ENCODE data around the gene CCDC17.
"Not testable (repeated sequence)": the region's sequence is repeated elsewhere in the genome, so short reads cannot be mapped to it uniquely, and the experiment has no call there.

The CCDC17 gene

GRCh38 chr1:45621501-45621836 lies 2.4 kb downstream of the CCDC17 start:
- DNase-seq: no peak

DNA sequence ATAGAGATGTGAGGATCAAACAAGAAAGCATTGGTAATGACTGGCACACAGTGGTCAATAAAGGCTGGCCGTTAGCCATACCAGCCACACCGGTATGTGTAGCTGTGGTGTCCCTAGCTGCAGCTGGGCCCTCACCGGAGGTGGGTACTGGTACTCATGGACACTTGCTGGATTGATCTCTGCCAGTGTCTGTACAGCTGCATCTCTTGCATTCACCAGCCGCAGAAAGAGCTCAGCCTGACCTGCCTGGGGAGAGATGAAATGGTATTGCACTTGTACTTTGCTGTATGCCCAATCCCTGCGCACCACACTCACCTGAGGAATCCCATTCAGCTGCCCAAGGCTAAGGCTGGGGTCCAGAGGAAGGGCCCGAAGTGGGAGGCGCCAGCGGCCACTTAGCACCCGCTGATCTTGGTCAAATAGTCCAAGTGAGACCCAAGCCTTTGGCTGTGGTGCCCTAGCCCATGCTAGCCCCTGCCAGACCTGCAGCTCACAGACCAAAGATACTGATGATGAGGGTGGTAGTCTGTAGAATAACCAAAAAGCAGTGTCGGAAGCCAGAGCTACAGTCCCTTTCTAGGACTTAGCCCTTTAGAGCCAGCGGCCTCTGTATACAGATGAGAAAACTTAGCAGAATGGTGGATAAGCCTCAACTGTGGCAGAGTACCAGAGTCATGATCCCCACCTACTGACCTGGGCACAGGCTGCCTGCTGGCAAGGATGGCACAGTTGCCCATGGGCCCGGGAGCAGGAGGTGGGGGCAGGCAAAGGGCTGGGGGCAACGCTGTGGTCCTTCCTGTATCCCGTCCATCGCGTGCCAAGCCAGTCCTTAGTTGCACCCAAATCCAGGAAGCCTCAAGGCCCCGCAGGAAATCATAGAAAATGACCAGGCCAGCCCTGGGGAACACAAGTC lies 3.0 kb downstream of the CCDC17 start:
- DNase-seq: peak; percentile 17

GRCh38 chr1:45619149-45619921 lies 4.5 kb downstream of the CCDC17 start:
- no peak for DNase-seq

- no peak for DNase-seq
Measured at GRCh38 chr1:45617618-45618017, 6.2 kb downstream of the CCDC17 start.

GRCh38 chr1:45615885-45616284 lies 8.0 kb downstream of the CCDC17 start:
- DNase-seq: no peak

DNA sequence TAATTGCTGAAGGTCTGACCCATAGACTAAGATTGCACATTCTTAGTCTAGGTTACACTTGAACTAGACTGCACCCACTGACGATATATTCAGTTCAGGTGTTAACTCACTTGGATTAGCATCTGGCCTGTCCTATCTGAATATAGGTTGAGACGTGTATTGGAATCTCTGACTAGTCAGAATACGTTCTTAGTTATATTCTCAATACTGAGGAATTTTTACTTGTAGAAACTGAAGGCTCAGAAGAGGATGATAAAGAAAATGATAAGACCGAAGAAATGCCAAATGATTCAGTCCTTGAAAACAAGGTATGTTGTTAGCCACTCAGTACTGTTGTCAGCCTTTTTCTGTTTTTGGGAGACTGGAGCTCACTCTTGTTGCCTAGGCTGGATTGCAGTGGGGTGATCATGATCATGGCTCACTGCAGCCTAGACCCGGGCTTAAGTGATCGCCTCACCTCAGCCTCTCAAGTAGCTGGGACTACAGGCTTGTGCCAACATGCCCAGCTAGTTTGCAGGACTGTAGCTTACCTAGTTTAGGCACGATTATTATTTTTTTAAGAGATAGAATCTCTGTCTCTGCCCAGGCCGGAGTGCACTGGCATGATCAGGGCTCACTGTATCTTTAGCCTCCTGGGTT lies 10.8 kb downstream of the CCDC17 start:
- DNase-seq: no peak

DNA sequence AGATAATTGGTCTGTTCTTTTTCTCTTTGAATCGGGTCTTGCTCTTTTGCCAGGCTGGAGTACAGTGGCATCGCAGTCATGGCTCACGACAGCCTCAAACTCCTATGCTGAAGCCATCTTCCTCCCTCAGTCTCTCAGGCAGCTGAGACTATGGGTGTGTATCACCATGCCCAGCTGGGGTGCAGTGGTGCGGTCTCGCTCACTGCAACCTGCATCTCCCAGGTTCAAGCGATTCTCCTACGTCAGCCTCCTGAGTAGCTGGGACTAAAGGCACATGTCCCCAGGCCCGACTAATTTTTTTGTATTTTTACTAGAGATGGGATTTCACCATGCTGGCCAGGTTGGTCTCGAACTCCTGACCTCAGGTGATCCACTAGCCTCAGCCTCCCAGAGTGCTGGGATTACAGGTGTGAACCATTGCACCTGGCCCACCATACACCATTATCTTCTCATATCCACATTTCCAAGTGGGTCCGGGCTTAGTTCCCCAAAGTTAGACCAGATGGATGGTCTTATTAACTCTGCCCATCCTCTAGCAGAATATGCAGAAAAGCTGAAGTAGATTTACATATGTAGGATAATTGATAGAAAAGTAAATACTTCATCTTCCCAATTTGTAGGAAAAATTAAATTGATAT lies 13.1 kb downstream of the CCDC17 start:
- no peak for DNase-seq

- DNase-seq: no peak
Measured at GRCh38 chr1:45608175-45609156, 15.4 kb downstream of the CCDC17 start.

DNA sequence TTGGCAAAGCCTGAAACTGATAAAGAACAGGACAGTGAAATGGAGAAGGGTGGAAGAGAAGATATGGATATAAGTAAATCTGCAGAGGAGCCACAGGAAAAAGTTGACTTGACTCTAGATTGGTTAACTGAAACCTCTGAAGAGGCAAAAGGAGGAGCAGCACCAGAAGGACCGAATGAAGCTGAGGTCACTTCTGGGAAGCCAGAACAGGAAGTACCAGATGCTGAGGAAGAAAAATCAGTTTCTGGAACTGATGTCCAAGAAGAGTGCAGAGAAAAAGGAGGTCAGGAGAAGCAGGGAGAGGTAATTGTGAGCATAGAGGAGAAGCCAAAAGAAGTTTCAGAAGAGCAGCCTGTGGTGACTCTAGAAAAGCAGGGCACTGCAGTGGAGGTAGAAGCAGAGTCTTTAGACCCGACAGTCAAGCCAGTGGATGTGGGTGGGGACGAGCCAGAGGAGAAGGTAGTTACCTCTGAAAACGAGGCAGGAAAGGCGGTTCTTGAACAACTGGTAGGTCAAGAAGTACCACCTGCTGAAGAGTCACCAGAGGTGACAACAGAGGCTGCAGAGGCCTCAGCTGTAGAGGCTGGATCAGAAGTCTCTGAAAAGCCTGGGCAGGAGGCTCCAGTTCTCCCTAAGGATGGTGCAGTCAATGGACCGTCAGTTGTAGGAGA lies 16.3 kb downstream of the CCDC17 start:
- DNase-seq: no peak

- no peak for DNase-seq
Measured at GRCh38 chr1:45604239-45604638, 19.6 kb downstream of the CCDC17 start.

DNA sequence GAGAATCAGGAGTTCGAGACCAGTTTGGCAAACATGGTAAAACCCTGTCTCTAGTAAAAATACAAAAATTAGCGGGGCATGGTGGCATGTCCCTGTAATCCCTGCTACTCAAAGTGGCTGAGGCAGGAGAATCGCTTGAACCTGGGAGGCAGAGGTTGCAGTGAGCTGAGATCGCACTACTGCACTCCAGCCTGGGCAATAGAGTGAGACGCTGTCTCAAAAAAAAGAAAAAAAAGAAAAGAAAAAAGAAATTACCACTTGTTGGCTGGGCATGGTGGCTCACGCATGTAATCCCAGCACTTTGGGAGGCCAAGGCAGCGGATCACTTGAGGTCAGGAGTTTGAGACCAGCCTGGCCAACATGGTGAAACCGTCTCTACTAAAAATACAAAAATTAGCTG lies 27.1 kb downstream of the CCDC17 start:
- DNase-seq: not testable (repeated sequence)

- no peak for DNase-seq
Measured at GRCh38 chr1:45594412-45594811, 29.4 kb downstream of the CCDC17 start.

- no peak for DNase-seq
Measured at GRCh38 chr1:45589861-45590260, 34.0 kb downstream of the CCDC17 start.

DNA sequence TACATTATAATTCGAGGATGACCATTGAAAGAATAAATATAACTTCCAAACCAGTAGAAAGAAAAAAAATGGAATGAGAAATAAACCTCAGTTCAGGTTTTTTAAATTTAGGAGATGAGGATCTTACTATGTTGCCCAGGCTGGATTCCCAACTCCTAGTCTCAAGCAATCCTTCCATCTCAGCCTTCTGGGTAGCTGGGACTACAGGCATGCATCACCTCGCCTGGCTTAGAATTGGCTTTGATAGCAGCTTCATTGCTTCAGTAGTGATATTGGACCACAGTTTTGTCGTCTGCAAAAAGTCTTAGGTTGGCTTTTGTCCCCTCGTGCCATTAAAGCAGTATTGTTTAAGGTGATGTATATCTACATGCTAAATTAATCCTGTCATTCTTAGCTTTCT lies 37.1 kb downstream of the CCDC17 start:
- DNase-seq: no peak

GRCh38 chr1:45585496-45586075 lies 38.3 kb downstream of the CCDC17 start:
- DNase-seq: no peak

- DNase-seq: no peak
Measured at GRCh38 chr1:45585110-45585426, 38.8 kb downstream of the CCDC17 start.

- DNase-seq: peak; percentile 97
Measured at GRCh38 chr1:45584351-45585109, 39.3 kb downstream of the CCDC17 start.

- DNase-seq: peak; percentile 97
Measured at GRCh38 chr1:45583666-45584350, 40.0 kb downstream of the CCDC17 start, which contains the start of gene NASP. TSS of gene NASP (plus strand) at chr1:45584041. CDS start at chr1:45584147, 106 bp downstream.

GRCh38 chr1:45583264-45583665 lies 40.6 kb downstream of the CCDC17 start:
- DNase-seq: peak; percentile 100

Data from NCI-H1092 treated with DMSO at 0.1 percent for 48 hours (cell line).